Measurements from ENCODE around the gene ELOB. TPM values are rescaled to one million over a fixed set of nuclear protein-coding genes. Genes with fewer than 3 reads are reported as not detected.

Gene ELOB
- total and polyA plus RNA-seq, 2 donors (not counting 1 experiment from before 2014, with no cell fraction given) = 124 to 436 TPM

- H3K4me3 ChIP-seq (replicated peaks in 1 of 4; ENCODE audit: control extremely low read depth in 1 of 4, insufficient read depth in 1 of 4, low read depth in 3 of 4, low read length in 4 of 4) = no peak overlapping the region
- H3K9me3 ChIP-seq (ENCODE audit: control insufficient read depth, insufficient read depth, low read depth, low read length) = no peaks in the 10 kb centered on the region
- no peak for DNase-seq (ENCODE audit: low read depth in 2 of 2)
- no peak overlapping the region for H2AFZ ChIP-seq (ENCODE audit: low read length)
- no peak overlapping the region for H3K9ac ChIP-seq (ENCODE audit: insufficient read depth, low read length)
- H4K20me1 ChIP-seq (ENCODE audit: control insufficient read depth, extremely low read depth, insufficient read depth, low read length) = no peaks in the 10 kb centered on the region
- no peak overlapping the region for H3K27ac ChIP-seq (ENCODE audit: insufficient read depth, low read length)
- TF ChIP-seq CTCF (conservative IDR thresholded peaks at IDR 0.05 in 1 of 2, IDR thresholded peaks at IDR 0.05 in 1 of 2; ENCODE audit: low read depth in 1 of 2, low read length in 2 of 2) (no peak), EZH2 (IDR thresholded peaks at IDR 0.05; ENCODE audit: low read length, missing control alignments) (no peak)
- H3K4me1 ChIP-seq (ENCODE audit: control insufficient read depth, extremely low read depth, insufficient read depth, low read length) = no peaks in the 10 kb centered on the region
- H3K4me2 ChIP-seq (ENCODE audit: extremely low read depth, insufficient read depth, low read length) = no peak overlapping the region
- no peaks in the 10 kb centered on the region for H3K36me3 ChIP-seq (ENCODE audit: control insufficient read depth, insufficient read depth, low read length)
- H3K79me2 ChIP-seq (ENCODE audit: control insufficient read depth, insufficient read depth, low read length) = no peaks in the 10 kb centered on the region
- peaks cover 19% of the 10 kb centered on the region for H3K27me3 ChIP-seq (ENCODE audit: control insufficient read depth, insufficient read depth, low read length)
These were observed 47.5 kb upstream of the ELOB start for GRCh38 chr16:2824626-2825025.

GRCh38 chr16:2822496-2822895 lies 45.4 kb upstream of the ELOB start:
- H3K4me3 ChIP-seq (replicated peaks in 1 of 4; ENCODE audit: control extremely low read depth in 1 of 4, insufficient read depth in 1 of 4, low read depth in 3 of 4, low read length in 4 of 4) = no peak overlapping the region
- no peak overlapping the region for H3K27ac ChIP-seq (ENCODE audit: insufficient read depth, low read length)
- H3K27me3 ChIP-seq (ENCODE audit: control insufficient read depth, insufficient read depth, low read length) = peaks cover 20% of the 10 kb centered on the region
- DNase-seq (ENCODE audit: low read depth in 2 of 2) = no peak
- H3K36me3 ChIP-seq (ENCODE audit: control insufficient read depth, insufficient read depth, low read length) = no peaks in the 10 kb centered on the region
- H3K79me2 ChIP-seq (ENCODE audit: control insufficient read depth, insufficient read depth, low read length) = no peaks in the 10 kb centered on the region
- H2AFZ ChIP-seq (ENCODE audit: low read length) = no peak overlapping the region
- H3K9ac ChIP-seq (ENCODE audit: insufficient read depth, low read length) = no peak overlapping the region
- H3K9me3 ChIP-seq (ENCODE audit: control insufficient read depth, insufficient read depth, low read depth, low read length) = no peaks in the 10 kb centered on the region
- TF ChIP-seq CTCF (conservative IDR thresholded peaks at IDR 0.05 in 1 of 2, IDR thresholded peaks at IDR 0.05 in 1 of 2; ENCODE audit: low read depth in 1 of 2, low read length in 2 of 2) (no peak), EZH2 (IDR thresholded peaks at IDR 0.05; ENCODE audit: low read length, missing control alignments) (no peak)
- no peak overlapping the region for H3K4me2 ChIP-seq (ENCODE audit: extremely low read depth, insufficient read depth, low read length)
- no peaks in the 10 kb centered on the region for H3K4me1 ChIP-seq (ENCODE audit: control insufficient read depth, extremely low read depth, insufficient read depth, low read length)
- no peaks in the 10 kb centered on the region for H4K20me1 ChIP-seq (ENCODE audit: control insufficient read depth, extremely low read depth, insufficient read depth, low read length)

- TF ChIP-seq EZH2 (IDR thresholded peaks at IDR 0.05; ENCODE audit: low read length, missing control alignments) (no peak), CTCF (conservative IDR thresholded peaks at IDR 0.05 in 1 of 2, IDR thresholded peaks at IDR 0.05 in 1 of 2; ENCODE audit: low read depth in 1 of 2, low read length in 2 of 2) (no peak)
- no peak overlapping the region for H2AFZ ChIP-seq (ENCODE audit: low read length)
- no peak overlapping the region for H3K27ac ChIP-seq (ENCODE audit: insufficient read depth, low read length)
- no peaks in the 10 kb centered on the region for H3K79me2 ChIP-seq (ENCODE audit: control insufficient read depth, insufficient read depth, low read length)
- no peaks in the 10 kb centered on the region for H3K36me3 ChIP-seq (ENCODE audit: control insufficient read depth, insufficient read depth, low read length)
- no peaks in the 10 kb centered on the region for H3K4me1 ChIP-seq (ENCODE audit: control insufficient read depth, extremely low read depth, insufficient read depth, low read length)
- no peaks in the 10 kb centered on the region for H3K9me3 ChIP-seq (ENCODE audit: control insufficient read depth, insufficient read depth, low read depth, low read length)
- H3K4me3 ChIP-seq (replicated peaks in 1 of 4; ENCODE audit: control extremely low read depth in 1 of 4, insufficient read depth in 1 of 4, low read depth in 3 of 4, low read length in 4 of 4) = no peak overlapping the region
- no peak overlapping the region for H3K4me2 ChIP-seq (ENCODE audit: extremely low read depth, insufficient read depth, low read length)
- no peaks in the 10 kb centered on the region for H4K20me1 ChIP-seq (ENCODE audit: control insufficient read depth, extremely low read depth, insufficient read depth, low read length)
- peaks cover 20% of the 10 kb centered on the region for H3K27me3 ChIP-seq (ENCODE audit: control insufficient read depth, insufficient read depth, low read length)
- DNase-seq (ENCODE audit: low read depth in 2 of 2) = no peak
- H3K9ac ChIP-seq (ENCODE audit: insufficient read depth, low read length) = no peak overlapping the region
These were observed 45.0 kb upstream of the ELOB start for GRCh38 chr16:2822158-2822495.

Measured in fibroblast of lung (primary cell).